HPDE6-E6E7 (cell line): ENCODE results near the gene LAMTOR3.
"Not testable (repeated sequence)": the region's sequence is repeated elsewhere in the genome, so short reads cannot be mapped to it uniquely, and the experiment has no call there.

Source experiments
- DNase-seq: peaks from one replicate; pipeline ENCODE4 v3.0.0; 2011; ENCODE audit warnings: missing footprints; ENCODE audit errors: extremely low spot score

Gene LAMTOR3

DNA sequence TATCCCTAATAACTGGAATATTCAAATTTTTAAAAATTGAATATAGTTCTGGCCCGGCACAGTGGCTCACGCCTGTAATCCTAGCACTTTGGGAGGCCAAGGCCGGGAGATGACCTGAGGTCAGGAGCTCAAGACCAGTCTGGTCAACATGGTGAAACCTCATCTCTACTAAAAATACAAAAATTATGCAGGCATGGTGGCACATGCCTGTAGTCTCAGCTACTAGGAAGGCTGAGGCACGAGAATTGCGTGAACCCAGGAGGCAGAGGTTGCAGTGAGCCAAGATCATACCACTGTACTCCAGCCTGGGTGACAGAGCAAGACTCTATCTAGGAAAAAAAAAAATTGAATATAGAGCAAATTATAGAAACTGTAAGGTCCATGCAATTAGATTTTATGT lies 64.2 kb downstream of the LAMTOR3 start:
- DNase-seq = not testable (repeated sequence)

- DNase-seq = no peak
These were observed 65.8 kb downstream of the LAMTOR3 start for GRCh38 chr4:99828477-99828876.
